ENCODE measurements around the gene PGM2L1.
"Not testable (repeated sequence)": the region's sequence is repeated elsewhere in the genome, so short reads cannot be mapped to it uniquely, and the experiment has no call there.

The PGM2L1 gene

DNA sequence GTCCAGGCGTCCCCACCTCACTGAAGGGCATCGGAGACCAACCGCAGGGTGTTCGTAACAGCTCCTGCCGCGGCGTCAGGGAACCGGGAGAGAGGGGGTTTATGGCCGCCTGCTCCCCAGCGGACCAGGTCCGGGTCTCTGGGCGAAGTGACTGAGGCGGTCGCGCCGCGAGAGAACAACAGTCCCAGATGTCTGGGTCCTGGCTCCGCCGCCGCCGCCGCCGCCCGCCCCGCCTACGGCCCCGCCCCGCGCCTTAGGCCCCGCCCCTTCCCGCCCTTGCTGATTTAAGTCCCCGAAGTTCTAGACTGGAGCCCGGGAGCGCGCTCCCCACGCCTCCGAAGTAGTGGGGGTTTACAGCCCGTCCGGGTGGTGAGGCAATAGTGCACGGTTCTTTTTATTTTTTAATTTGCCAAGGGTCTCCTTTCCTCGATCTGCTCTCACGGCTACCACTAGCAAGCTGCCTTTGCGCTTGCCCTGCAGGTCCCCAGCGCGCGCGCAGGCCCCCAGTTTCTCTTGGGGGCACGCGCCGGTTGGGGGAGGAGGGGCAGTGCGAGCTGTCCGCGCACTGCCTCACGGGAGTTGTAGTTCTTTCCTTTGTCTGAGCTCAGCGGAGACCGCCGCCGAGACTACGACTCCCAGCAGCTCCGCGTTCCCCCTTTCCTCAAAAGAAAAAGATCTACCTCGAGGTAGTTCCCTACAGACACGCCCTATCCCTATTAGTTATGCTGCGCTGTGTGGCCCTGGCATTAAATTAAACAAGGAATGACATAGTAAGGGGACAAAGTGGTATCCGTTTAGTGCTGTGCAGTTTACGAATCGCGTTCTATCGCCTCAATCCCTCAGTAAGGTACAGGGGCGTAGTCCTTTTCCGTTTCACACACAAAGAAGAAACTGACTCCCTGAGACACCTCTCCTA is at the start of gene PGM2L1:
Gene PGM2L1 (minus strand): TSS at position 190 of the 916 bp plus-strand sequence. CDS start 272 bp downstream, outside the sequence.
- DNase-seq (ENCODE audit: low spot score), result peak; percentile 95

DNA sequence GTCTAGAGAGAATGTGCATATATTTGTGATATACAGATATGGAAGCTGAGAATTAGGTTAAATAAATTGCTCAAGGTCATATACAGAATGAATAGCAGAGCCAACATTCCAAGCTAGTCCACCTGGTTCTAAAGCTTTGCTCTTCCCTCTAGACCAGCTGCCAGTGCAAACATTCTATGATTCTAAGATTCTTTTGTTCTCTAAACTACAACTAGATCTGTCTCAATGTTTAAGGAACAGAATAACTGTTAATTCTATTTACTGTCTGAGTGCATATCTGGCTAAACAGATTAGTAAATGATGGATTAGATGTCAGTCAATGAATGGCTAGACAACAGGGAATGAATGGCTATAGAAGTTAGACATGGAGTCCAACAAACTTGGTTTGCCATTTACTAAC is 49.5 kb upstream of the PGM2L1 start:
- no peak for DNase-seq (ENCODE audit: low spot score)

DNA sequence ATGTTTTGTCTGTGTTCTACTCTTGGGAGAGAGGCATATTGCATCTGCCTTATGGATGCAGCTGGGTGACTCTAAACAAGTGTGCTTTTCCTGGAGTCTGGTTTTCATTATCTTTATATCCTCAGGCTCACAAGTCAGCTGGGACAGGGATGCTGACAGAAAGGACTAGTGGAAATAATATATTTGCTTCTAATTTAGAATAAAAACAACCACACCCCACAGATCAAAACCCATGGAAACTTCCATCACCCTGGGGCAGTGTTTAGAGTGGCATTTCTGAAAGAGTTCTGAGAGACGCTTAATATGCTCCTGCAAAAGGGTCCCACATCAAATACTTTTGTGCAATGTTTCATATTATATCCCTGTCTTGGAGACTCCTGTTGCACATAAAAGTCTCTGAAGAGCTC is 48.3 kb upstream of the PGM2L1 start:
- DNase-seq (ENCODE audit: low spot score), result no peak

DNA sequence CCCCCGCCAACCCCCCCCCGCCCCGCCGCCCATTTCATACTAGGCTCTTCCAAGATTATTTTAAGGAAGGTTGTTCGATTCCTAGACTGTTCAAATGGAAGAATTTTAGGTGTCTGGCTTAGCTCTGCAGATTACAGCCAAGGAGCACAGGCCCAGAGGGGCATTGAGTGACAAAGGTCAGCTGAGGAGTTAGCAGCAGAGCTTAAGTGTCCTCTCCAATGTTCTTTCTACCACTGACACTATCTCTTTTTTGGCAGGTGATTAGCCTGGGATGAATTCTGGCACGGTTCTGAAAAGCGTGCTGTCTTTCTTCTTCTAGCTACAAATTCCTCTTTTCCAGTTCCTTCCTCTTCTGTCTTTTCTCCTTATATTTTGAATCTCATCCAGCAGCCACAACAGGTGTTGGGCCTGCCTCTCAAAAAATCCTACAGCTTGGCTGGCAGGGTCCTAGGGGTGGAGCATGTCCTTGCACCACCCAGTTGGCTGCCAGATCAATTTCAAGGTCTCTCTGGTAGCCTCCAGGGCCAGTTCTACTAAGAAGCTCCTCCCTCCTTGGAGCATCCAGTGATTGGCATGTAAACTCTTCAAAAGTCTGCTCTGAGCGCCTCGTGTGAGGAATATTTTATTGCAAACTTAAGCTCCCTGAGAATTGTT is 46.1 kb upstream of the PGM2L1 start:
- no peak for DNase-seq (ENCODE audit: low spot score)

DNA sequence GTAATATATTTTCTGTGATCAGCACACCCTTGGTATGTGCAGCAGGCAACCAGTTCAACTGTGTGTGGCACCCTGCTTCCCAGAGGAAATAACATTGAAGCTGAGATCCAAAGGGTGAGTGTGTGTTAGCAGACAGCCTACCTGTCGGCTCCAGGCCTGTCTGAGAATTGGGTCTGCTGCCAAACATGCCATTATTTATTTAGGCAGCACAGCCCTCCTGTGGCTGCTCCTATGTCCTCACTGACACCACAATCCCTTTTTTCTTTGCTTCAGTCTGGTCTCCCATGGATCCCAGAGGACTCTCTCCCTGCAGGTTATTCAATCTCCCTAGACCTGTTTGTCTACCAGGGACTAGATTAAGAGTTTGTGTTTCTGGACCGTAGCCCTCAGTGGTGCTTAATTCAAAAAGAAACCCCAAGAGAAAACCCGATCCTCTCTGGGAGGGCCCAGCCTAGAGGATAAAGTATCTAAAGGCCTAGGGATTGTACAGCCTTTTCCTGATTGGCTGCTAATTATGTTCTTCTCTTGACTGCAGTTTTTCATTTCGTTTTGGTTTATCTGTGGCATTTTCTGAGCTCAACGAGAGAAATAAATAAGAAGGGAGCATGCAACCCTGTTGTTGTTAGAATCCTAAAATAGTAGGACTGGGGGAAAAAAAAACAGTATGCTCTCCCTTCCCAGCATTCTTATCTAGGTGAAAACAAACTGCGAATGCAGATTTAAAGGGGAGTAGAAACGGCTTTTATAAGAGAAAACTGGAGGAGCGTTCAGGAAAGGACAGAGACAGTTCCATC is 45.0 kb upstream of the PGM2L1 start:
- DNase-seq (ENCODE audit: low spot score), result no peak

DNA sequence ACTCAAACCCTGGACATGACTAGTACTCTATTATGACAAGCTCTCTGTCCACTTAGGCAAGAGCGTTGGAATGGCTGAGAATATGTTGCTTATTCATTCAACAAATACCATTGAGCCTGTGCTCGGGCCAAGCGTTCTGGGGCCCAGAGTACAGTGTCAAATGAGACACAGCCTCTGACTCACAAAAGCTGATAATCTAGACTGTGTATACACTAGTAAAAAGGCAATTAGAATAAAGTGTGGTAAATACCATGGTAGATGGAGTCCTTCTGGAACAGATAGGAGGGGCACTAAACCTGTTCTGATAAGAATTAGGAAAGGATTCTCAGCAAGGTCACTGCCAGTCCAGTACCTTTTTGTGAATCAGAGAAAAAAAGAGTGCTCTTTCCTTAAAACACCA is 44.4 kb upstream of the PGM2L1 start:
- no peak for DNase-seq (ENCODE audit: low spot score)

DNA sequence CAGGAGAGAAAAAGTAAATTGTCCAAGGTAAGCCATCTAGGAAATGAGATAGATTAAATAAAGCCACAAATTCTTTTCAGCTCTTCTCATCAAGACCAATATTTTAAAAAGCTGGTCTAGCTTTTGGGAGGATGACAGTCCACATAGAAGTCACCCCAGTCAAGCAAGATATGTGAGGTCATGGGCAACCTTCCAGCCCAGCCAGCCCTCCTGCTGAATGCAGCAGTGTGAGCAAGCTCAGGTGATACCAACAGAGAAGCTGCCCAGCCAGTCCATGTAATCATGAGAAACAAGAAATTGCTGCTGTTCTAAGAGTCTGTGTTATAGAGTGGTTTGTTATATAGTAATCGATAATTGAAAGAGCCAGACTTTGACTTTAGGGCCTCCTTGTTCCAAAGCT is 40.4 kb upstream of the PGM2L1 start:
- no peak for DNase-seq (ENCODE audit: low spot score)

DNA sequence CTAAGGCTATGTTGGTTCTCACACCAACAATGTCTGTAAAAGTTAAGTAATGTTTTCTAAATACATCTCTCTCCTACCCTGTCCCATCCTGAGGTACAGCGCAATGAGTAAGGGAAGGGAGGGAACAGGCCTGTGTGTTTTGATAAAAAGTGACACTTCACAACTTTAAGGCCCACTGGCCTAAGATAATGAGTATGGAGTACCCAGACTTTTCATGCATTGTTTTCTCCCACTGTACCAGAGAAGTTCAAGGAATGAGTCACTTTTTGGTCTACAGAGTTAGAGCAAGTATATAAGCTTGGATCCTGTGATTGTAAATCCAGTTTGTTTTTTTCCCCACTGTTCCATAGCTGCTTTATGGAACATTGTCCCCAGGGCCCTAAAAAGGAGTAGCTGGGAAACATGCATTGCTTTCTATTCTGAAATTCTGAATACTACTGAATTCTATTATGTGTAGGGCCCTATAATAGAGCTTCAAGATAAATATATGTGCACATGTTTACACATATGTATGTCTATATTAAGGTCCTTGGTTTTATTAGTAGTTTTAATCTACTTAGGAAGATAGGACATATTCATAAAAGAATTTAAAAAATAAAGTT is 39.3 kb upstream of the PGM2L1 start:
- no peak for DNase-seq (ENCODE audit: low spot score)

DNA sequence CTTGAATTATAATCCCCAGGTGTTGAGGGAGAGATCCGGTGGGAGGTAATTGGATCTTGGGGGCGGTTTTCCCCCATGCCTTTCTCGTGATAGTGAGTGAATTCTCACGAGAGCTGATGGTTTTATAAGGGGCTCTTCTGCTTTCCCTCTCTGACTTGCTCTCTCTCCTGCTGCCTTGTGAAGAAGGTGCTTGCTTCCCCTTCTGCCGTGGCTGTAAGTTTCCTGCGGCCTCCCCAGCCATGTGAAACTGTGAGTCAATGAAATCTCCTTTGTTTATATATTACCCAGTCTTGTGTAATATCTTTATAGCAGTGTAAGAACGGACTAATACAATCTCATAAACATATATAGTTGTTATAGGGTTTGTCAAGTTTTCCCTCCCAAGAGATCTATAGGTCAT is 36.3 kb upstream of the PGM2L1 start:
- DNase-seq (ENCODE audit: low spot score), result no peak

DNA sequence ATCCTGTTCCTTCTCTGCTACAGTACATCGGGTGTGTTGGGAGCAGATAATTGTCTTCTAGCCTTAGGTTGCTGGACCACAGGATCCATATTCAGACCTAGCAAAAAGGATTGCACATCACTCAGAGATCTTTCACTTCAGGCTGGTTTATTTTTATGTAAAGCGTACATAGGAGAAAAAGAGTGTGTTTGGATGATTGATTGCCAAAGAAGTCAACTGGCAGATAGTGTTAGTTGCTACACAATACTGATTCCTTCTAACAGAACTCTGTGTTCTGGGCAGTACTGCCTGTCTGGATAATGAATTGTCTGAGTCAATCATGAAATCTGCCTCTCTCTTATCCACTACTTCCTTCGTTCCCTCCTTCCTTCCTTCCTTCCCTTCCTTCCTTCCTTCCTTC is 31.0 kb upstream of the PGM2L1 start:
- DNase-seq (ENCODE audit: low spot score), result no peak

DNA sequence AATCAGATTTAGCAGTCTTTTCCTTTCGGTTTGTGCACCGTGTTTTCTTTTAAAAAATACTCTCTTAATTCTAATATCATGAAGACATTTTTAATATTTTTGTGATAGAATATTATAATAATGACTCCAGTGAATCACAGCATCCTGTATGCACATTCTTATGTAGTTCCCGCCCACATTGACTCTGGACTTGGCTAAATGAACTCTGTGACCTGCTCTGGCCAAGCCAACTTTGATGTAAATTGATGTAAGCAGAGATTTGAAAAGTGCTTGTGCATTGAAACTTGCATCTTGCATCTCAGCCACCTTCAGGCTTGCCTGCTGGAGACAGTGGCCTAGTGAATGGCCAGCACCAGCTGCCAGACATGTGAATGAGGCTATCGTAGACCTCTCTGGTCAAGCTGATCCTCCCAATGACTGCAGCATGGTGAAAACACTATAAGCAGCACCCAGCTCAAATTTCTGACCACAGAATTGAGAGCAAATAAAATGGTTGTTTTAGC is 29.2 kb upstream of the PGM2L1 start:
- DNase-seq (ENCODE audit: low spot score), result no peak

DNA sequence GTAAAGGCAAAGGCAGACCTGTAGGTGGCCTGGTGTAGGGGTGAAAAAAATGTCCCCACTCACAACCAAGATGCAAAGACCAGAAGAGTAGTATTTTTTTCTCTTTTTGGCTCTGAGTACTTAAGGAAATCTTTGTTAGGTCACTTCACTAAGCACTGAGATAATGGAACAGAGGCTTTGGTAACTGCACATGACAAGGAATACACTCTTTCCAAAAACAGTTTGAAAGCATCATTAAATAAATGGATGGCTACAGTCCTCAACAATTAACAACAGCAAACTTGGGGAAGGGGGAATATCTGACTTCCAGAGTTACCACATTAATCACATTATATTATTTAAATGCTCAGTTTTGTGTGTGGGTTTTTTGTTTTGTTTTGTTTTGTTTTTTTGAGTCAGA is 26.9 kb upstream of the PGM2L1 start:
- no peak for DNase-seq (ENCODE audit: low spot score)

DNA sequence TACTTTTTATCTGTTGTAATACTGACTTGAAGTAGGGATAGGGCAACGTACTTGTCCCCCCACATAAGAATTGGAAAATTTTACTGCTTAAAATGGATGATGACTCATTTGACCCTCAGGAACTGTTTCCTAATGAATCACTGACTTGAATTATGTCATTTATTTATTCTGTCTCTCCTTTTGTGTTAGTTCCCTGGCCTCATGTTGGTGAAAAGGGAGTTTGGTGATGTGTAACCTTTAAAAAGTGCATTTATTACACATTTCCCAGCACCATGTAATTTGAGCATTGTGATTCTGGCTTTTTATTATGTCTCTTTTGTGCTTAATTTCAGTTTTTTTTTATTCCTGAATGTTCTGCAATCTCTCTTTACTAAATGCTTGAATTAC is 20.3 kb upstream of the PGM2L1 start:
- DNase-seq (ENCODE audit: low spot score), result peak; percentile 34

DNA sequence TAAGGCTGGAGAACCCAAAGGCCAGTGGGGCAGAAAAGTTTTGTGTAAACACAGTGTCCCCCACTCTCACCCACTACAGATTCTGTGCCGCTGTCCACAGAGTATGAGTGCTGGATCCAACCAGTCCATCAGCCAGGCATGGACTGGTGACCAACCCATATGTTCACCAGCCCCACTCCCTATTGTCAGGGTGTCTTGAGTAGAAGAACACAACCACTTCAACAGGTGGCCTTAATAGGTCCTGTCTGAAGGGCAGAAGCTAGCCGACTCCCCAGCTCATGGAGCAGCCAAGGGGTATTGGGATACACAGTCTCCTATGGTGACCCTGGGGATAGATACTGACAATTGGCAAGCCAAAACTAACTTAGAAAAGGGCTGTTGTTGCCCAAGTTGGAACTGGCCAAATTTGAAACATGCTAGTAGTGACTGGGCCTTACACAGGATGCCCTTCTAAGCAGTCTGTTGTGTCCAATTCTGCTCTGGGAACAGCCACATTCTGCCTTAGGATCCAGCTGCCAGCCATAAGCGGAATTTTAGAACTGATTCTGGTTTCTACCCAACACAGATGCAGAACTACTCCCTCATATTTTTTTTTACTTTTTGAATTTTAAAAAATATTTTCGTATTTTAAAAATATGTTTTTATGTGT is 19.8 kb upstream of the PGM2L1 start:
- no peak for DNase-seq (ENCODE audit: low spot score)

DNA sequence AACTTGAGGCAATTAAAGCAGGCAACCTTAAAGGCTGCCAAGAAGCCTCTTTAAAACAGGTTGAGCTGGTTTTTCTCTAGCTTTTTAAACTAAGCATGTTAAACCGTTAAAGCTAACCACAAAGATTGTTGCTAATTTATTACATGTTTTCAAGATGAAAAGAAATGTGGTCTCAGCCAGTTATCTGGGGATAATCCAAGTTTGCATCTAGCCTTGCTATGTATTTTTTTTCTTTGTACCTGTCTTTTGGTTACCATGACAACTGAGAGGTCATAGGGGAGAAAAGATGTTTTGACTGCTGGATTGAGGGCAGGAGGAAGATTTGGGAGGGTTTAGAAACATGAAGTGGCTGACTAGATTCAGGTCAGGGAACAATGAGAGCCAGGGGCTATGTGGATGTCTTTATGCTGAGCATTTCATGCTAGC is 19.2 kb upstream of the PGM2L1 start:
- peak; percentile 27 for DNase-seq (ENCODE audit: low spot score)

DNA sequence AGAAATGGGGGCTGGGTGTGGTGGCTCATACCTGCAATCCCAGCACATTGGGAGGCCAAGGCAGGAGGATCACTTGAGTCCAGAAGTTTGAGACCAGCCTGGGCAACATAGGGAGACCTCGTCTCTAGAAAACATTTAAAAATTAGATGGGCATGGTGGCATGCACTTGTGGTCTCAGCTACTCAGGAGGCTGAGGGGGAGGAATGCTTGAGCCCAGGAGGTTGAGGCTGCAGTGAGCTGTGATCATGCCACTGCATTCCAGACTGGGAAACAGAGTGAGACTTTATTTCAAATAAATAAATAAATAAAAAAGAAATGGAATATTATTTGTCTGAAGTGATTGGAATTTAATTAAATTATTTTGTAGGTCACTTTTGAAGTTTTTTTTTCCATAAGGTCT is 18.7 kb upstream of the PGM2L1 start:
- not testable (repeated sequence) for DNase-seq (ENCODE audit: low spot score)

DNA sequence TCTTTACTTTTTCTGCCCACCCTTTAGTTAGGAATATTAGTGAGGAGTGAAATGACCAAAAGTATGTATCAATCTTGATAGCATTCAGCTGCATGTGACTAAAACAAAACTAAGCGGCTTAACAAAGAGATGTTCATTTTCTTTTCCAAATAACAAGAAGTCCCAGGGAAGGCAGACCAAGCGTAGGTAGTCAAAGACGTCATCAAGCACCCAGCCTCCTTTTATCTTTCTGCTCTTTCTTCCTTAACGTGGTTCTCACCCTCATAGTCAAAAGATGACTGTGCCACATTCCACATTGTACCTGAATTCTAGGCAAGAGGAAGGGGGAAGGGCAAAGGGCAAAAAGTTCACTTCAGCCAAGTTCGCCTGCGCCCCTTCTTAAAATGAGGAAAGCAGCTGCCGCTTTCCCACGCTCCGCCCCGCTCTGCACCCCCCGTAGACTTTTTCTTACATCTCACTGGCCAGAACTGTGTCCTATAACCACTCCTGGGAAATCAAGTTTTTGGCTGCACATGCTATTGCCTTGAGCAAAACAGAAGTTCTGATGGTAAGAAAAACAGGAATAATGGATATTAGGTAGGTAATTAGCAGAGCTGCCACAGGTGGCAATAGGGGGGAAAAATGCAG is 14.6 kb upstream of the PGM2L1 start:
- no peak for DNase-seq (ENCODE audit: low spot score)

DNA sequence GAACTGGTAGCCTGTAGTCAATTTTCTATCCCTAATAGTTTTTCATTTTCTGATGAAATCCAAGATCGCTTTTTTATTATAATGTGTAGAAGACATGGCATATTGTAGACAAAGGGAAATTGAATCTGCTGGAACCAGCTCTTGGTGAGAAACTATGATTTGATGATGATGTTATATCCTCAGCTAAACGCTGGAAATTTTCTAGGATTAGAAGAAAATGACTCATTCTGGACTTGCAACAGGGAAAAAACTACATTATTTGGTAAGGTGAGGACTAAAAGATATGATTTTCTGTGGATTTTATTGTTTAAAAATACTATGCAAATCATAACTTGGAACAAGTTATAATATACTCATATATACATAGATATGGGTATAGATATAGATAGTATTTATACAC is 14.1 kb upstream of the PGM2L1 start:
- no peak for DNase-seq (ENCODE audit: low spot score)

DNA sequence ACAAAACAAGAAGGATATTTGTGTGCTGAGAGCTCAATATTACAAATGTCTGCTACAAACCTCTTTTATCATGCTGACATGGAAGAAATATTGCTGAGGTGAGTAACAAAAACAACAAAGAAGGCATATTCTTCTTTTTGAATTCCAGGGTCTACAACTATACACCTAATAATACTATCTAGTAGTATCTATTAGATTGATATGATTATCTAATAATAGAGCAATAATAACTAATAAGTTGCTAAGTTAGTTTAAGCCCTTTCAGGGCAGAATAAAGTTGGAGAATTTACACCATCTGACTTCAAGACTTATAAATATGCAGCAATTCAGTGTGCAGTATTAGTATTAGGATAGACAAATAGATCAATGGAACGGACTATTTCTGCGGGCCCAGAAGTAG is 11.4 kb upstream of the PGM2L1 start:
- DNase-seq (ENCODE audit: low spot score), result no peak

DNA sequence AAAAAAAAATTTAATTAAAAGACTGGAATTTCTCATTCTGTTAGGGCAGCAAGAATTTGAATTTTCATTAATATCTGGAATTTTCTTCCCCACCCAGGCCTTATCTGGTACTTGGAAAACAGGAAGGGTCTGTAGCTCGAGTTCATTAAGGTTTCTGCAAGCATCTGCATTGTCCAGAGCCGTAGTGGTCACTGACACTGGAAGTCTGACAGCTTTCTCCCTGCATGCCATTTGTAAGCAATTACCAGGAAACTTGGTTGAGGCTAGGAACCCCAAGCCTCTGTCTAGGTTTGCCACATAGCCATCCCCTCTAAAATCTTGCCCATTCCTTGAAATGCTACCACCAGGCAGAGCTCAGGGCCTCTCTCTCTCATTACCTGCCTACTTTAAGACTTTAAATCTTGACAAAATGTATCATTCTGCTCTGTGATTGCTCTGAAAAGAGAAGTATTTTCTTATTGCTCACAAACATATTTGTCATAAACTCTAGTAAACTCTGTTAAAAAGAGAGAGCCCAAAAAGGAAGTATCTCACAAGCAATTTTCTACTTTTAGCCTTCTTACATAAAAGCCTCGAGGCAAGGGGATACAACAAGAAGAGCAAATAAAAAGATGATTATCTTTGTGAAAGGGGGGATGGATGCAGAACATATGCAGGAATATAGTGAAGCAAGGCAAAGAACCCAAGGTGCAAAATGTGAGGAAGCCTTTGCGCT is 5.5 kb upstream of the PGM2L1 start:
- no peak for DNase-seq (ENCODE audit: low spot score)
